Tibial artery (tissue), 4 donors: ENCODE measurements around the gene AUNIP.
"Not testable (repeated sequence)": the region's sequence is repeated elsewhere in the genome, so short reads cannot be mapped to it uniquely, and the experiment has no call there.

Source experiments
- DNase-seq, 2 donors: peaks; one replicate each; pipeline ENCODE4 v3.0.0-alpha.2; 2019
- H3K27ac ChIP-seq, 2 donors: fragments of 200-600 bp; sonication (generic) in 1 of 2; 1 replicate in 1 of 2; 2 replicates in 1 of 2; pipeline ENCODE4 v1.5.1; 2018 to 2019; ENCODE audit warnings: mild to moderate bottlenecking in 1 of 2
- H3K27me3 ChIP-seq, 2 donors: fragments of 200-600 bp; sonication (generic) in 1 of 2; one replicate each; pipeline versions ENCODE4 v1.5.1 to v1.6.0; 2016 to 2019
- H3K36me3 ChIP-seq, 3 donors: fragments of 200-600 bp; sonication (generic) in 2 of 3; one replicate each; pipeline ENCODE4 v1.5.1; 2016 to 2019; ENCODE audit warnings: mild to moderate bottlenecking in 2 of 3
- H3K4me1 ChIP-seq, 4 donors: fragments of 200-600 bp; sonication (generic) in 2 of 4; 1 replicate in 3 of 4; 2 replicates in 1 of 4; pipeline ENCODE4 v1.5.1; 2016 to 2019
- H3K4me3 ChIP-seq, 2 donors: fragments of 200-600 bp; sonication (generic) in 1 of 2; 1 replicate in 1 of 2; 2 replicates in 1 of 2; pipeline ENCODE4 v1.5.1; 2018 to 2019; ENCODE audit warnings: mild to moderate bottlenecking in 2 of 2
- H3K9me3 ChIP-seq, 3 donors: fragments of 200-600 bp; sonication (generic) in 1 of 3; one replicate each; pipeline ENCODE4 v1.5.1; 2016 to 2019
- intact Hi-C: fragments of 100-400 bp; cut with DNase I; formaldehyde crosslinking; loops from one replicate; pipeline ENCODE4 v1.15.0; 2023; ENCODE audit warnings: low total_unique reads
- TF ChIP-seq, protein P1 (sequence below), 2 experiments: fragments of 200-600 bp in 1 of 2; fragments of 450-650 bp in 1 of 2; IDR thresholded peaks; one replicate each; pipeline ENCODE4 v1.5.1; 2017 to 2019; ENCODE audit warnings: antibody characterized with exemption in 2 of 2, mild to moderate bottlenecking in 1 of 2, moderate library complexity in 1 of 2

Gene AUNIP

DNA sequence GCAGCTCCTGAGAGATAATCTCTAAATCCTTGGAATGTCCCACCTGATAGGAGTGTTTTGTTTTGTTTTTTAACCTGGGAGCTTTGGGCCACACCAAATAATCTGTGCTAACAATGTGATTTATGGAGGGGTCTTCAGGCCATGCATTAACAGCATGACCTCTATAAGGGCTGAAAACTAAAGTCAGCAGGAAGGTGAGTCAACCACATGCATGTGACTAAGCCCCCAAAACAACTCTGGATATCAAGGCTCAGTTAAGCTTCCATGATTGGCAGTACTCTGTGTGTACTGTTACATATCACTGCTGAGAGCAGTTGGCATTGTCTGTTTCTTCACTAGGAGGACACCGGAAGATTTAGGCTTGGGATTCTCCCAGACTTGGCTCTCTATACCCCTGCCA, 10.7 kb downstream of the AUNIP start:
- H3K27me3 ChIP-seq = no peaks in the 10 kb centered on the region
- TF ChIP-seq, protein P1, sequence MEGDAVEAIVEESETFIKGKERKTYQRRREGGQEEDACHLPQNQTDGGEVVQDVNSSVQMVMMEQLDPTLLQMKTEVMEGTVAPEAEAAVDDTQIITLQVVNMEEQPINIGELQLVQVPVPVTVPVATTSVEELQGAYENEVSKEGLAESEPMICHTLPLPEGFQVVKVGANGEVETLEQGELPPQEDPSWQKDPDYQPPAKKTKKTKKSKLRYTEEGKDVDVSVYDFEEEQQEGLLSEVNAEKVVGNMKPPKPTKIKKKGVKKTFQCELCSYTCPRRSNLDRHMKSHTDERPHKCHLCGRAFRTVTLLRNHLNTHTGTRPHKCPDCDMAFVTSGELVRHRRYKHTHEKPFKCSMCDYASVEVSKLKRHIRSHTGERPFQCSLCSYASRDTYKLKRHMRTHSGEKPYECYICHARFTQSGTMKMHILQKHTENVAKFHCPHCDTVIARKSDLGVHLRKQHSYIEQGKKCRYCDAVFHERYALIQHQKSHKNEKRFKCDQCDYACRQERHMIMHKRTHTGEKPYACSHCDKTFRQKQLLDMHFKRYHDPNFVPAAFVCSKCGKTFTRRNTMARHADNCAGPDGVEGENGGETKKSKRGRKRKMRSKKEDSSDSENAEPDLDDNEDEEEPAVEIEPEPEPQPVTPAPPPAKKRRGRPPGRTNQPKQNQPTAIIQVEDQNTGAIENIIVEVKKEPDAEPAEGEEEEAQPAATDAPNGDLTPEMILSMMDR (IDR thresholded peaks at IDR 0.05) = no peak
- no peak overlapping the region for H3K27ac ChIP-seq
- no peaks in the 10 kb centered on the region for H3K9me3 ChIP-seq
- no peak overlapping the region for H3K4me3 ChIP-seq
- no peaks in the 10 kb centered on the region for H3K4me1 ChIP-seq
- intact Hi-C loops = no loop called here
- H3K36me3 ChIP-seq = no peaks in the 10 kb centered on the region
- DNase-seq = no peak

DNA sequence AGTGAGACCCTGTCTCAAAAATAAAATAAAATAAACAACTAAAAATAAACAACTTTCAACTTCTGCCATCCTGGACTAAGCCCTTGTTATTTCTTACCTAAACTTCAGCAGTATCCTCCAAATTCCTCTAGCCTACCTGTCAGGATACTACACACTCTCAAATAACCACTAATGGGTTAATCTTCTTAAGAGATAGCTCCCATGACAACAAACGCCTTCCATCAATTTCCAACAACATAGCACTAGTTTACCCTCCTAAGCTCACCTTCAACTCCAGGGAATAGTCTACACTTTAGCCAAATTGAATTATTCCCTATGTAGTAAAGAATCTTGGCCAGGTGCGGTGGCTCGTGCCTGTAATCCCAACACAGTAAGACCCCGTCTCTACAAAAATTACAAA, 11.3 kb downstream of the AUNIP start:
- TF ChIP-seq, protein P1 (IDR thresholded peaks at IDR 0.05) = no peak
- no peaks in the 10 kb centered on the region for H3K4me1 ChIP-seq
- no peaks in the 10 kb centered on the region for H3K27me3 ChIP-seq
- no peaks in the 10 kb centered on the region for H3K36me3 ChIP-seq
- H3K4me3 ChIP-seq = no peak overlapping the region
- no peak overlapping the region for H3K27ac ChIP-seq
- intact Hi-C loops = no loop called here
- H3K9me3 ChIP-seq = no peaks in the 10 kb centered on the region
- no peak for DNase-seq

GRCh38 chr1:25845664-25846063, 13.6 kb downstream of the AUNIP start:
- TF ChIP-seq, protein P1 (IDR thresholded peaks at IDR 0.05) = no peak
- no peak for DNase-seq
- no peak overlapping the region for H3K27ac ChIP-seq
- no peak overlapping the region for H3K4me3 ChIP-seq
- intact Hi-C loops = no loop called here
- H3K9me3 ChIP-seq = no peaks in the 10 kb centered on the region
- H3K4me1 ChIP-seq = no peaks in the 10 kb centered on the region
- H3K27me3 ChIP-seq = no peaks in the 10 kb centered on the region
- no peaks in the 10 kb centered on the region for H3K36me3 ChIP-seq

GRCh38 chr1:25844536-25845337, 14.5 kb downstream of the AUNIP start:
- Histone ChIP-seq H3K9me3 (no peaks in the 10 kb centered on the region), H3K27ac (no peak overlapping the region), H3K4me1 (no peaks in the 10 kb centered on the region), H3K4me3 (no peak overlapping the region), H3K36me3 (no peaks in the 10 kb centered on the region), H3K27me3 (no peaks in the 10 kb centered on the region)
- DNase-seq = no peak
- intact Hi-C loops = no loop called here
- TF ChIP-seq, protein P1 (IDR thresholded peaks at IDR 0.05) = no peak

GRCh38 chr1:25843483-25843882, 15.8 kb downstream of the AUNIP start:
- no peaks in the 10 kb centered on the region for H3K27me3 ChIP-seq
- H3K27ac ChIP-seq = no peak overlapping the region
- no peak overlapping the region for H3K4me3 ChIP-seq
- H3K36me3 ChIP-seq = no peaks in the 10 kb centered on the region
- H3K4me1 ChIP-seq = no peaks in the 10 kb centered on the region
- DNase-seq = no peak
- intact Hi-C loops = no loop called here
- H3K9me3 ChIP-seq = no peaks in the 10 kb centered on the region
- TF ChIP-seq, protein P1 (IDR thresholded peaks at IDR 0.05) = no peak

DNA sequence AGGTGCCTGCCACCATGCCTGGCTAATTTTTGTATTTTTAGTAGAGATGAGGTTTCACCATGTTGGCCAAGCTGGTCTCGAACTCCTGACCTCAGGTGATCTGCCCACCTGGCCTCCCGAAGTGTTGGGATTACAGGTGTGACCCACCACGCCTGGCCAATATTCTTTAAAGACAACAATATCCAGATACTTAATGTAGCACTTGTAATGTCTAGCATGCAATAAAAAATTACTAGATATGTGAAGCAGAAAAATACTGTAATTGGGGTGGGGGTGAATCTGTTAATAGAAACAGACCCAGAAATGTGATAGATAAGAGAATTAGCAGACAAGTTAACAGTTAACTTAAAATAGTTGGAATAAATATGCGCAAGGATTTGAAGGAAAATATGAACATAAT, 19.4 kb downstream of the AUNIP start:
- intact Hi-C loops, H3K27me3 ChIP-seq, H3K9me3 ChIP-seq, H3K4me1 ChIP-seq, H3K4me3 ChIP-seq, DNase-seq, H3K27ac ChIP-seq, H3K36me3 ChIP-seq: not testable (repeated sequence)
